Kasumi-1 (cell line): ENCODE data around the gene SLC6A3.

ENCODE experiments used
- DNase-seq, 2 experiments: peaks; one replicate each; lab custom pipeline; 2025; lab: John Stamatoyannopoulos, UW

The SLC6A3 gene

DNA sequence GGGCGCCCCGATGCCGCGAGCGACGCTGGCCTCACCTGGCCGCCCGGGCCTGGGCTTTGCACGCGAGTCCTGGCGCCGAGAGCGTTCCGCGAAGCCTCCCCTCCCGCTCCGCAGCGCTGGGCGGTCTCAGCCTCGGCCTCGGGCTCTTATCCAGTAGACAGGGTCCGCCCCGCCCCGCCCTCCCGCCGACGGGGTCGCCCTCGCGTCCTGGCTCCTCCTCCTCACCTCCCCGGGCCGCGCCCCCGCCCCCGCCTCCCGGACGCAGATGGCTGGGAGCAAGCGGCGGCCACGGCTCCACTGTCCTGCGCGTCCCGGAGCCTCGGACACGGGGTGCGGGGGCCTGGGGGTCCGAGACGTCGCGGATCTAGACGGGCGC lies at the start of gene SLC6A3:
TSS of gene SLC6A3 (minus strand) at position 128 of the 376 bp plus-strand sequence. CDS start 2,243 bp downstream, outside the sequence.
- DNase-seq: no peak

DNA sequence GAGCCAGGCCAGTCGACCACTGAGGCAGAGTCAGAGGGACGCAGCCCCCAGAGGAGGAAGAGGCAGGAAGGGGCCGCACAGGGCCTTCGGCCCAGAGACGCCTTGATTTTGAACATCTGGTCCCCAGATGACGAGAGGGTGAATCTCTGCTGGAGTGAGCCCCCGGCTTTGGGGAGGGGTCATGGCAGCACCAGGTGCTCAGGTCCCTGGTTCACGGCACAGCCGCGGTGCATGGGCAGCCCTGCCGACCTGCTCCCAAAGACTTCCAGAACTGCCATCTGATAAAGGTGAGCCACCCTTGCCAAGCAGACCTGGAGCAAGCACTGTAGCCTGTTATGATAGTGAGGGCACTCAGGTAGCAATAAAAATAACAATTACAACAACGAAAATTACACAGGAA lies 48.7 kb upstream of the SLC6A3 start:
- DNase-seq: no peak

DNA sequence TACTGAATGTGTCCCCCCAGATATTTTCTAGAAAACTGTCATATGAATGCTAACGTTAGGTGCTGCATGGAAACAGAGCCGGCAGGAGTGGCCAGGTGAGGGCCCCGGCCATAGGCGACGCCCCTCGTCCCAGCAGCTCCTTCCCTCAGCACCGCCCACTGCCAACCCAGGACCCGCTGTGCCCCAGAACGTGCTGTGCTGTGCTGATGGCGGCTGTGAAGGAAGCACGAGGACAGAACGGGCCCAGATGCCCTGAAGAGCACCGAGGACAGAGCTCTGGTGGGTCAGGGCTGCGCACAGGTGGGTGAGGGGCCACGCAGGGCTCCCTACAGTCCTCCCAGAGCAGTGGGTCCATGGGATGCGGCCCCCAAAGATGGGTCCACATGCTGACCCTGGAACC lies 48.2 kb upstream of the SLC6A3 start:
- no peak for DNase-seq

DNA sequence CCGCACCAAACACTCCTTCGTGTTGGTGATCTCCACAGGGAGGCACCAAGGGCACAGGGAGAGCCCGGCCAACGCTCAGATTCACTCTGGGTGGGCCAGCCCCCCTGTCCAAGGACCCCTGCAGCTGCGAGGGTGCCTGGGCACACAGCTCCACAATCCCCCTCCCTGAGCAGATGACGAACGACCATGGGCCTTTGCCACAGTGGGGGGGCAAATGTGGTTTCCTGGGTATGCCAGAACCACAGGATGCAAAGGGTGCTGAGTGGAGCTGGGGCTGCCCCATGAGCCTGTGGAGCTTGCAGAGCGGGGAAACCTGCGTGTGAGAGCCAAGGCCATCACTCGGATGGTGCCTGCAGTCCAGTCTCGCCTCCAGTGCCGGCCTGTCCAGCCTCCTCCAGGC lies 47.5 kb upstream of the SLC6A3 start:
- no peak for DNase-seq

DNA sequence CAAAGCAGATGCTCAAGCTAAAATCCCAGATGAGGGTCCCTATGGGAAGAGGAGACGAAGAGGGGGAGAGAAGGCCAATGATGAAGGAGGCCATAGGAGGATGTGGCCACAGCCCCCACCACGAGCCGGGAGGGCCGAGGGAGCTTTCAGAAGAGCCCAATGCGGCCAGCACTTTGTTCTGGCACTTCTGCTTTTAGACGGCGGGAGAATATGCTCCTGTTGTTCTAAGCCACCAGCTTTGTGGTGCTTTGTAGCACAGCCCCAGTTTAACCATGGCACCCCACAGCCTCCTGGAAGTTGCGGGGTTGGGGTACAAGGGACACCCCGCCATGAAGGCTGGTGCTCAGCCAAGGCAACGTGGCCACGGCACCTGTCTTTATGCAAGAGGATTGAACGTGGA lies 45.1 kb upstream of the SLC6A3 start:
- peak; percentile 65 to 68 for DNase-seq

DNA sequence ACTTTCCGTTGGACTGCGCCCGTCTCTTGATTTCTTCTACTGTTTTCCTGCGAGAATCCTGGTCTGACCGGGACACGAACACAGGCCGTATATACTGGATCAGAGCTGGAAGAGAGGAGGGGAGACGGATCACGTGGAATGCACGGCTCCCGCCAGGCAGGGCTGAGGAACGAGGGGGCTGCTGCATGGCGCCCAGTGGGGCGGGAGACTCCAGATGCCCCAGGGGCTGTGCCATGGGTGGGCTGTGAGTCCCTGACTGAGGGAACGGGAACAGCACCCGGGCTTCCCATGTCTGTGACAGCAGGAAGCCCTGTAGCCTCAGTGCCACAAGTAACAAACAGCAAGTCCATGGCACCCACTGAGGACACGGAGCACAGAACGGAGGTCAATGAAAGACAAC lies 44.5 kb upstream of the SLC6A3 start:
- DNase-seq: no peak

DNA sequence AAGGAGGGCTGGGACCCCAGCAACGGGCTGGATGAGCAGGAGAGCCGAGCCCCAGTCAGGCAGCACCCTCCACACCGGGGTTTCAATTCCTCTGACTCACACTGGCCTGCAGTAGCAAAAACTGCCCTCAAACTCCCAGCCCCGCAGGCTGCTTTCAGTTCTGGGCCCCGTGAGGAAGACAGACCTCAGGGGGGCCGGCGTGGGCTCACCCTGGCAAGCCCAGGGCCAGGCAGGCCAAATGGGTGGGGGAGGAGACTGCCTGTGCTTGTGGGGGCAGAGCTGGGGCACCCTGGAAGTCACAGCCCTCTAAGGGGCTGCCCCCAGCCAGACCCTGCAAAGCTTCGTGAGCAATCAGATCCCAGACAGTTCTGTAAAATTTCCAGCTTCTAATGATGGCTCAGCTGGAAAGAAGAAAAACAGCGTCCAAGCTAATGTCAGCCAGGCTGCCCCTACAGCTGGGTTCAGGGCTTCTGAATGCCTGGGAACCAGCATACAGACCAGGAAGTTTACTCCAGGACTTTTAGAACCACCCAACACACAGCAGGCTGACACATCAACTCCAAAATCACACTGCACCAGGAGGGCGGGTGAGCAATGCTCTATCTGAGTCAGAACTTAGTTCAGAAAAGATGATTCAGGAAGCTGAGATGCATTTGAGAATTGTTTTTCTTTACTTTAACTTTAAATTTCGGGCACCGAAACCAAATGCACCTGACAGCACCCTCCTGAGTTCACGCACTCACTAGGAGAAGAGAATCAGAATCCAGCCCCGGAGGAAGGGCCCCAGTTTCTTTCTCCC lies 43.8 kb upstream of the SLC6A3 start:
- DNase-seq: no peak

DNA sequence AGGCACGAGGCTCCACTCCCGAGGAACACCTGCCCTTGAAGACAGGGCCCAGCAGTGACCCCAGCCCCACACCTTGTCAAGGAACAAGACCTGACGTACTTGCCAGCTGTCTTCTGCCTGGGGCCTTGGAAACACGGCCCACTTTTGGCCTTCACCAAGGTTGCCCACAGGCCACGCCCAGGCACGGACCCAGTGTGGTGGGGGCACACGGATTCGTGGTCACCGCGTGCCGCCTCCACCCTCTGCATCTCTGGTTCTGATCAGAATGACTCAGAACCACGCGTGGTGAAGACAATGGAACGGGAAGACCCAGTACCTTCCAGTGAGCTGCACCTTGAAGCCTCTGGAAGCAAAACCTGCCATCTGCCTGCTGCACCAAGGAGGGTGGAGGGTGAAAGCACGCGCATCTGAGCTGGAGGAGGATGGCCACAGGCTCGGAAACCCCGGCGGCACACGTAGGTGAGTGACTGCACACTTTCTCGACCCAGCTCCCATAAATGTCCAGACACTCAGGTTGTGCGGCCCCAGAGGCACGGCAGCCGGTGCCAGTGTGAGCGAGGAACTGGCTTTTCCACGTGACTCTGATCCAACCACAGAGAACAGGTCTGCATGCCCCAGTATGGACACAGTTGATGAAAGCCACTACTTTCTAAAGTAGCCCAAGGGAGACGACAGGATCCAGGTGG lies 42.0 kb upstream of the SLC6A3 start:
- DNase-seq: no peak

DNA sequence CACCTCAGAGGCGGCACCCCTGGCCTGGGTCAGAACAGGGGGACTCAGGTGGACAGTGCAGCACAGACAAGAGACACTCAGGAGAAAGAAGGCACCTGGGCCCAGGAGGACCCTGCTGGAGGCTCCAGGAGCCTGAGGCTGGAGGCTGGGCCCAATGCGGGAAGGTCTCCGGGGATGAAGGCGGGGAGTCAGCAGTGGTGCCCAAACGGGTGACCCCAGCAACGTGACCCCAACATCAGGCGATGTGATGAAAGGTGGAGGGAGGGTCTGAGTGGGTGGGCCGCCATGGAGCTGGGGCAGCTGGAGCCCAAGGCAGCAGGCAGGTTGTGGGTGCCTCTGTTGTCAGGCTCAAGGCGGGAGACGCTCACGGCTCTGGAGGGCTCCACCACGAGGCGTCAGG lies 41.0 kb upstream of the SLC6A3 start:
- no peak for DNase-seq

DNA sequence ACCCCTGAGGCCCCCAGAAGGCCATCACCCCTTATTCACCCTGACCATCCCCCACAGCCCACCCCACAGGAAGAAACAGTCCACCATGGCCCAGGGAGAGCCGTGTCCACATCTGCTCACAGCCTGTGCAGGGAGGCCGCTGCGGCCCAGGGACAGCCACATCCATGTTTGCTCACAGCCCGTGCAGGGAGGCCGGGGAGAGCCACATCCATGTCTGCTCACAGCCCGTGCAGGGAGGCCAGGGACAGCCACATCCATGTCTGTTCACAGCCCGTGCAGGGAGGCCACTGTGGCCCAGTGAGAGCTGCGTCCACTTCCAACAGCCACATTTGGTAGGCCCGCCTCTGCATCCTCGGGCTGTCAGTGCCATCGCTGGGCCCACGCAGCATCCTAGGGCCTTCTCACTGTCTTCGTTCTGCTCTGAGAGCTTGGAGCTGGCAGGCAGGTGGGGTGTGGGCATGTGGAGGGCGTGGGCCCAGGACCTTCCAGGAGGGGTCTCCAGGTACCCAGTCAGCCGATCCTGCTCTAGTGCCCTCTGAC lies 40.4 kb upstream of the SLC6A3 start:
- DNase-seq: no peak

DNA sequence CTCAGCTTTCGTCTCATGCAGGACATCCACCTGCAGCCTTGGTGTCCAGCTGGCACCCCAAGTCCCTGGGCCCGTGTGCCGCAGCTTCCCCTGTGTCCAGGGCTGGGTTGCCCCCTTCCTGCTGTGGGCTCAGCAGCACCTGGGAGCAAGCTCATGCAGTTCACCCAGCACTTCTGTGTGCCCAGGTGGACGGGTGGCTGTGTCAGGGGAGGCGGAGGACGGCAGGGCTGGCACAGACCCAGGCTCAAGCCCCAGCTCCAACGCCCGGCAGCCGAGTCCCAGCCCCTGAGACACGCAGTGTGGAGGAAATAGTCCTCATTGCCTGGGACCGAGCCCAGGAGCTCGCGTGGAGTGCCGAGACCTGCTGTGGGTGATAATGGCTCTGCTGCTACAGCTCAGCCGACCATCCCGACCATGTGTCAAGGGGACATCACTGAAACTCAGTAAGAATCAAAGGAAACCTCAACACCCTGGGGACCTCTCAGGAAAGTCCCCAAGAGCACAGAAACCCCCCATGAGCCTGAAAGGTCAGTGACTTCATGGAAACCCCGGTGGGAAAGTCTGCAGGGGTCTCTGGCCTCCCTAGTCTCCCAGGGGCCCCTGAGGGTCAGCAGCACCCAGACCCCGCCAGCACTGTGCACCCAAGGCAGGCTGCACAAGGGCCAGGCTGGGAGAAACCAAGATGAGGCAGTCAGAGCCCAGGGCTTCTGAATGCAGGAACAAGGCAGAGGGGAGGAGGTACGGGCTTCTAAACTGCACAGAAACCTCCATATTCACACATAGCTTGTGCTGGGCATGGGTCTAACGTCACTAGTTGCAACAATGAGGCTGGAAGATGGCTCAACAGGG lies 39.7 kb upstream of the SLC6A3 start:
- DNase-seq: no peak

DNA sequence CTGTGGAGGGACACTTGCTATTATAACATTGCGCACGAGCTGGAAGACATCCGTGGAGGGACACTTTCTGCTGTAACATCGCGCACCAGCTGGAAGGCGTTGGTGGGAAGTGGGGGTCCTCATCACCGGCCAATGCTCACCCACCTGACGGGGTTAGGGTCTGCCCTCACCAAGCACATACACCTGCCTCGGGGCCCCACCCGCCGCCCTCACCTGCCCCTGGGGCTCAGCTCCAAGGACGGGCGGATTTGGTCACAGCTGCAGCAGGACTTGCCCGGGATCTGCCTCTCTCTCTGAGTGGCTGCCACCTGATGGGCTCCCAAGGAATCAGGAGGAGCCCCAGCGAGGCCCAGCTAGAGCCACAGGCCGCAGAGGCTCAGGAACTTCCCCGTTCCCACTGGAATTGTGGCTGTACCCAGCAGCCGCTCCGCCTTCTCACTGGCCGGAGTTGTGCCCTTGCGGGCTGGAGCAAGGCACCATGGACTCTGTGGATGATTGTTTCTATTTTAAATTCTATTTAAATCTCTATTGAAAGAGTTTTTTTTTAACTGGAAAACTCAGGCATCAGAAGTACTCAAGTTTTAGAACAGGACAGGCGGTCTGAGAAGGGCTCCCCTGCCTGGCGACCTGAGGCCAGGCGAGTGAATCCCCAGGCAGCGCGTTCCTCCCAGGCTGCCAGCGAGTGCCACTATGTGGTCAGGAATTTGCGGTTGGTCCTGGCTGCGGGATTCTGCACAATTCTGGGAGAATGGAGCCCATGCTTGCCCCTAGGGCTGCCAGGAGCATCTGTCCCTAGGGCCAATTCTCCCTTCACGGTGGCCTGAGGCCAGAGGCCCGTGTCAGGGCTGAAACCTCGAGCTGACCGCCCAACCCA lies 38.9 kb upstream of the SLC6A3 start:
- DNase-seq: no peak

DNA sequence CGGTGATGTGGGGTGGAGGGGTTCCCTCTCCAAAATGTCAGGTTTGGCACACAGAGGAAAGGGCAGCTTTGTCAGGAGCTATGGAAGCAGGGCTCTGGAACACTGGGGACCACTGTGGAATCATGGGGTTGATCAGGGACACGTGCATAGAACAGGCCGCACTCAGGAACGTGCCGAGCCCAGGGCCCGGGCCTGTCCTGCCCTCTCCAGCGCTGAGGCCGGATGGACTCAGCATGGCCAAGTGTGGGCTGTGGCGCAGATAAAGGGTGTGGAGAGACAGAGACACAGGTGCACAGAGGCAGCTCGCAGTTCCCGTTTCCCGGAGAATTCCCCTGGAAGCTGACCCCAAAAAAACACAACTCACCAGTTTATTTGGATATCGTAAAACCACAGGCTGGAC lies 37.8 kb upstream of the SLC6A3 start:
- DNase-seq: no peak

DNA sequence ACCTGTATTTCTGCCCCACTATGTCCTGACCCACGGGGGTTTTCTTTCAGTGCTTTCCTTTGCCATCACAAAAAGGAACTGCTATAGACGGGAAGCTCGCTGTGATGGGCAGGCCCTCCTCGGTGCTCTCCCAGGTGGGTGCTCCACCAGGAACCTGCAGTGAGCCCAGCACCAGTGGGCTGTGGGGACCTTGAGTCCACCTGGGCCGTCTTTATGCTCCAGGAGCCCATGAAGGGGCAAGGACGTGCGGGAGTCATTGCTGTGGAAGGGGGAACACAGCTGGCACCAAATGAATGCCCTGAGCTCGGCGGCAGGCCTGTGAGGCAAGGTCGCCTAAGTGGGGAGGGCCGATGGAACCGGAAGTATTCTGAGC lies 36.7 kb upstream of the SLC6A3 start:
- DNase-seq: no peak

DNA sequence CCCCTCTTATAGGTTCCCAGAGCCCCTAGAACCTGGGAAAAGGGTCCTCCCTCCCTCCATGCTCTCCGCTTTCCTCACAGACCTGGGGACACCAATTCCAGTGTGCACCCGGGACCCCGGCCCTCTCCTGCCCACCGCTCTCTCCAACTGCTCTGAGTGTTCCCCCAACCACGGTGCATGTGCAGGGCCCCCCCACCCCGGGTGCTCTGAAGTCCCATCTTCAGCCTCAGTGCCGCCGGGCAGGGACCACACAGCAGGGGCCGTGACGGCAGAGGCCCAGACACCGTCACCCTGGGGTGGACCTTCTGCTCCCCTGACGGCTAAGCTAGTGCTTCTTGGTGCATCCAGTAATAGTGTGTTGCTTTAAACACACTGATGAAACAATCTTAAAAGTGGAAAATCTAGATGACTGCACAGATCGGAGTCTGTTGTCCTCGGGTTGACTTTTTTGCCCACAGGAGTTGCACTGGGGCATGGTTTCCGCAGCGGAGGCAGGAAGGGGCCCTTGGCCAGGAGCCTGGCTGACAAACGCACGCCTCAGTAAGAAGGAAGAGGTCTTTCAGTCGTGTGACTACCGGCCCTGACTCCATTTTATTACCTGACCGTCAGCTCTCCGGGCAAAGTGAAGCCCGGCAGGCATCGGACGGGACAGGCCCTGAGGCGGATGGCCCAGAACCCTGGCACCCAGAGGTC lies 36.2 kb upstream of the SLC6A3 start:
- peak; percentile 31 to 43 for DNase-seq

DNA sequence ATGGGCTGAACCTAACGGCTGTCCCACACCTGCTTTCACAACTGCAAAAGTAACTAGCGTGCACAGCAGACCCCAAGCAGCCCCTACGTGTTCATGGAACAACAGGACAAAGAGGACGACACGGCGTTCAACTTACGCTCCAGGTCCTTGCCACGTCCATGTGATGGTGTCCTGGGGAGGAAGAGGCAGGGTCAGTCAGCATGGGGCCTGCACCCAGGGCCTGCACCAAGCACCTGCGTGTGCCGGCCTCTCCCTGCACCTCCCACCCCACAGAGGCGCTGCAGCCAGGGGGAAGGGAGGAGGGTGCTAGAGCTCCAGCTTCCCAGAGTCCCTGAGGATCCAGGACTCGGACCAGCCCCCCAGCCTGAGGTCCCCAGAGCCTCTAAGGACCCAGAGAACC lies 35.6 kb upstream of the SLC6A3 start:
- no peak for DNase-seq

DNA sequence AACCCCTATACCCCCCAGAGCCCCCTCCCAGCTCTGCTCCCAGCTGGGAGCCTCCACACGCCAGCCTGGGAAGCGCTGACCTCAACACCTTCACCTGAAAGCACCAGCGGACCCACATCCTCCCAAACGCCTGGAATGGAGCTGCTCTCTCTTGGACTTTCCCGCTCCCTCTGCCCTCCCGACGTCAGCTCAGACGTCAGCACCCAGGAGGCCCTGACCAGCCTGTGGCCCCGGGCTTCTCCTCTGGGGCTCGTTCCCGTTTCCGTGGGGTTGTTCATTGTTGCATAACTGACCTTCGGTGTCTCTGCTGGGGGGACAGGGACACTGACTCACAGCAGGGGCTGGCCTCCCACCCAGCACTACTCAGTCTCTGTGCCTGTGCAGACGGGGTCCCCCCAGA lies 35.0 kb upstream of the SLC6A3 start:
- no peak for DNase-seq

DNA sequence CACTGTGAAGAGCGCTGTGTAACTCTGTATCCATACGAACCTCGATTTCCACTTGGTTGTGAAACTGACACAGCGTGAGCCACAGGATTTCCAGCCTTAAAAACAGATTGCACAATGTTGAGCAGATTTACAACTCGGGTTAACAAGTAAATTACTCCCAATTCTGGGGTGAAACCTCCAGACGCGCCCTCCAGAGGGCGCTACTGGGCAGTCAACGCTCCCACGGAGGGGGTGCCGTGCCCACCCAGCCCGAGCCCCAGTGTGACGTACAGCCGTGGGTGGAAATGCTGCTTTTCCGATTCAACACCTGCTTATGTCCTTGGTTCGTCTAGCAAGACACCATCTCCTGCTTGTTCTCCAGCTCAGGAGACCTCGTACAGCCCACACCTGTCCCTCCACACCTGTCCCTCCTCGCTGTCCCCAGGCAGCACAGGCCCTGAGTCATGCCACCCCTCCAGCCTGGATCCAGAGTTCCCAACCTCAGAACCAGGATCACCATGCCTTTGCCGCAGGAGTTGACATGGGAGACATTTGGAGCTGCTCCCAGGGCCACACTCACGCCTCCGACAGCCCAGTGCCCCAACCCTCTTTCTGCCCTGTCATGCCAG lies 34.4 kb upstream of the SLC6A3 start:
- DNase-seq: peak; percentile 47 to 54

DNA sequence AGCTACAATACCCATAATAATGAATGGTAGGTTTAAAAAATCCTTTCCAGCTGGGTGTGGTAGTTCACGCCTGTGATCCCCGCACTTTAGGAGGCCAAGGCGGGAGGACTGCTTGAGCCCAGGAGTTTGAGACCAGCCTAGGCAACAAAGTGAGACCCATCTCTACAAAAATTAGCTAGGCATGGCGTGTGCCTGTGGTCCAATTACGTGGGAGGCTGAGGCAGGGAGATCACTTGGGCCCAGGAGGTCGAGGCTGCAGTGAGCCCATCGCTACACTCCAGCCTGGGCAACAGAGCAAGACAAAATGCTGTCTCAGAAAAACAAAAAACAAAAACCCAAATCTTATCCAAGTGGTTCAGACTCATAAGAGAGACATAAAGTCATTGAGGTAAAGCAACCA lies 33.8 kb upstream of the SLC6A3 start:
- no peak for DNase-seq

DNA sequence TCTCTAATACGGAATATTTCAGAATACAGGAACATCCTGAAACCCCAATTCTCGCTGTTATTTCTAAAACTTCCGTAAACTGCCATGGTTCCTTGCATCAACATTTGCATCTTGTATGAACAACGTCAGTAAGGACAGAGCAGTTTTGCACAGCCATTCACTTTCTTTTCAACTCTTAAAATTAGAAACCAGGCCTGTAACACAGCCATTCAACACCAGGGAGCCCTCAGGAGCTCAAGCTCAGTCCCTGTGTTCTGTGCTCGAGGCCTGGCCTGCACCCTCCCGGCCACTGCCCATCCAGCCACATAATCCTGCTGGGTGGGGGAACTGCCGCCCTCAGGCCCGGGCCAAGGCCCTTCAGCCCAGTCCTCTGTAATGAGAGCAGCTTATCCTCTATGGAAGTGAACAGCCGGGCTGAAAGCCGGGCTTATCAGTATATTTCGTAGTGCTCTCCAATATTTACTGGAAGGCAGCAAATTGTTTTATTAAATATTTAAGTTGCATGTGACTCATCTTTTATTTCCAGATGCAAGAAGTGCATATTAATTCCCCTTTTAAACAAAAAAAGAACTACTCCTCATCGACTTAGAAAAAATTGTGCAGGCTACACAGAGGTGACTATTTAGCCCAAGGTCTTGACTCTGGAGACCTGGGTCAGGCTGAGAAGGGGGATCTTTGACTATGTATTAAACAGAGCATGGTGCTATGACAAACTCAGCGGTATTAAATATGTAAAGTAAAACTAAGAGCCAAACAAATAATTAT lies 33.2 kb upstream of the SLC6A3 start:
- DNase-seq: no peak
